PC-9 (cell line): ENCODE data around the gene MSANTD2. TPM values are rescaled to one million over a fixed set of nuclear protein-coding genes. Genes with fewer than 3 reads are reported as not detected.
A peak's percentile ranks its signal among the peaks of the same experiment; 100 is the strongest.
"Not testable (repeated sequence)": the region's sequence is repeated elsewhere in the genome, so short reads cannot be mapped to it uniquely, and the experiment has no call there.

Source experiments
- BruUV-seq: library from RNA; stranded (reverse); fragments of 400-500 nt; replicated peaks from 2 replicates; lab custom pipeline; 2021; lab: Mats Ljungman, UMichigan
- CTCF ChIA-PET: fragments of 300-600 bp; sonication (Branson Sonifier 250); formaldehyde crosslinking; loops from one replicate; lab custom pipeline; 2022; ENCODE audit warnings: antibody characterized with exemption; lab: Charles Lee
- POLR2A ChIA-PET: fragments of 300-600 bp; sonication (Branson Sonifier 250); formaldehyde crosslinking; loops from one replicate; lab custom pipeline; 2022; ENCODE audit warnings: antibody characterized with exemption; ENCODE audit not compliant: unreplicated experiment; lab: Charles Lee
- DNase-seq, 2 experiments: peaks; one replicate each; pipeline versions ENCODE4 v3.0.0 to v3.0.0-alpha.2; 2015 to 2022; ENCODE audit warnings: mixed read lengths in 1 of 2
- H2AFZ ChIP-seq: fragments of 200-600 bp; sonication (generic); 2 replicates; pipeline ENCODE4 v1.8.1; 2017; ENCODE audit warnings: antibody characterized with exemption
- H3F3A ChIP-seq: fragments of 200-600 bp; sonication (generic); 2 replicates; pipeline ENCODE4 v1.8.1; 2017; ENCODE audit warnings: antibody characterized with exemption, mild to moderate bottlenecking, low read depth; ENCODE audit not compliant: insufficient read depth
- H3K27ac ChIP-seq: fragments of 200-600 bp; sonication (generic); 2 replicates; pipeline ENCODE4 v1.6.1; 2016; ENCODE audit warnings: mixed run types
- H3K27me3 ChIP-seq: fragments of 200-600 bp; sonication (generic); 2 replicates; pipeline ENCODE4 v1.6.1; 2016; ENCODE audit warnings: low read depth, mixed run types; ENCODE audit not compliant: insufficient read depth
- H3K36me3 ChIP-seq: fragments of 200-600 bp; sonication (generic); 2 replicates; pipeline ENCODE4 v1.6.1; 2016; ENCODE audit warnings: low read depth, mixed run types
- H3K4me1 ChIP-seq: fragments of 200-600 bp; sonication (generic); replicated peaks from 2 replicates; pipeline ENCODE4 v1.6.1; 2016; ENCODE audit warnings: mixed run types; ENCODE audit not compliant: insufficient read depth
- H3K4me2 ChIP-seq: fragments of 200-600 bp; sonication (generic); 2 replicates; pipeline ENCODE4 v1.6.1; 2017; ENCODE audit warnings: mixed run types
- H3K4me3 ChIP-seq: fragments of 200-600 bp; sonication (generic); 2 replicates; pipeline ENCODE4 v1.6.1; 2016; ENCODE audit warnings: mixed run types
- H3K79me2 ChIP-seq: fragments of 200-600 bp; sonication (generic); 2 replicates; pipeline ENCODE4 v1.6.1; 2017; ENCODE audit warnings: low read depth, mixed run types
- H3K9me2 ChIP-seq: fragments of 200-600 bp; sonication (generic); 2 replicates; pipeline ENCODE4 v1.8.1; 2017; ENCODE audit warnings: mild to moderate bottlenecking; ENCODE audit not compliant: insufficient read depth
- H3K9me3 ChIP-seq: fragments of 200-600 bp; sonication (generic); 2 replicates; pipeline ENCODE4 v1.8.1; 2016; ENCODE audit warnings: low read depth; ENCODE audit not compliant: insufficient read depth
- H4K20me1 ChIP-seq: fragments of 200-600 bp; sonication (generic); 2 replicates; pipeline ENCODE4 v1.8.1; 2017; ENCODE audit not compliant: insufficient read depth
- CTCF ChIP-seq: fragments of 200-600 bp; sonication (generic); conservative IDR thresholded peaks from 2 replicates; pipeline ENCODE4 v1.6.1; 2017; ENCODE audit warnings: mixed run types, antibody characterized with exemption, mild to moderate bottlenecking, moderate library complexity
- EZH2 ChIP-seq: fragments of 200-600 bp; sonication (generic); IDR thresholded peaks from 2 replicates; pipeline ENCODE4 v1.8.0; 2017; ENCODE audit warnings: antibody characterized with exemption, low read depth
- intact Hi-C: fragments of 100-400 bp; cut with micrococcal nuclease; formaldehyde crosslinking; loops from one replicate; pipeline ENCODE4 v1.10.0; 2022; ENCODE audit not compliant: unreplicated experiment
- total RNA-seq: library from RNA; stranded (reverse); gene quantifications from 2 replicates; pipeline ENCODE4 v1.2.3, GENCODE V29; 2021

MSANTD2 gene
- total RNA-seq, 1 experiment from 2014 or later, result 16.9 TPM

- POLR2A ChIA-PET, result no interaction called here
Measured at GRCh38 chr11:124778281-124778680, 21.9 kb downstream of the MSANTD2 start.

GRCh38 chr11:124776865-124777645 is 23.2 kb downstream of the MSANTD2 start:
- Histone ChIP-seq H3K36me3 (no peaks in the 10 kb centered on the region; the same call in 1 of the 2 replicates), H3K9me3 (no peaks in the 10 kb centered on the region), H3K27me3 (no peaks in the 10 kb centered on the region), H3K4me3 (no peak overlapping the region), H3K4me2 (no peak overlapping the region), H4K20me1 (no peaks in the 10 kb centered on the region), H3K4me1 (peaks cover 2% of the 10 kb centered on the region), H3K27ac (no peak overlapping the region), H2AFZ (no peak overlapping the region), H3K9me2 (no peaks in the 10 kb centered on the region), H3K79me2 (peaks cover 28% of the 10 kb centered on the region), H3F3A (peaks cover 3% of the 10 kb centered on the region; the same call in 1 of the 2 replicates)
- CTCF ChIA-PET, result no interaction called here
- no peak for DNase-seq
- BruUV-seq, result no TSS peak
- POLR2A ChIA-PET, result no interaction called here
- intact Hi-C loops, result no loop called here
- no peak for TF ChIP-seq CTCF
- TF ChIP-seq EZH2, result no peak

More at GRCh38 chr11:124778281-124778680, 21.9 kb downstream of the MSANTD2 start:
- Histone ChIP-seq H3F3A (no peaks in the 10 kb centered on the region; the same call in 1 of the 2 replicates), H3K79me2 (peaks cover 28% of the 10 kb centered on the region), H3K27ac (no peak overlapping the region), H3K36me3 (no peaks in the 10 kb centered on the region; the same call in 1 of the 2 replicates), H3K4me1 (no peaks in the 10 kb centered on the region), H2AFZ (no peak overlapping the region), H4K20me1 (no peaks in the 10 kb centered on the region), H3K9me3 (no peaks in the 10 kb centered on the region), H3K27me3 (no peaks in the 10 kb centered on the region), H3K4me3 (no peak overlapping the region), H3K9me2 (no peaks in the 10 kb centered on the region), H3K4me2 (no peak overlapping the region)
- CTCF ChIA-PET, result interaction anchor here (1.2 kb wide), 1 partner anchor 32 kb away, joined by 5 read pairs; no protein-coding TSS in a partner anchor
- no TSS peak for BruUV-seq
- intact Hi-C loops, result no loop called here
- no peak for DNase-seq
- TF ChIP-seq CTCF, result peak; percentile 48; the same call in 1 of the 2 replicates
- no peak for TF ChIP-seq EZH2

GRCh38 chr11:124770959-124771358 is 29.2 kb downstream of the MSANTD2 start:
- intact Hi-C loops, H3K9me2 ChIP-seq, H3K27me3 ChIP-seq, H4K20me1 ChIP-seq, H3K4me3 ChIP-seq, H3K9me3 ChIP-seq, BruUV-seq, POLR2A ChIA-PET, H2AFZ ChIP-seq, DNase-seq: not testable (repeated sequence)
- Histone ChIP-seq H3K36me3 (peaks cover 19% of the 10 kb centered on the region; the same call in 1 of the 2 replicates), H3K79me2 (peaks cover 26% of the 10 kb centered on the region; the same call in 1 of the 2 replicates), H3K27ac (peak overlapping the region; percentile 72), H3F3A (peaks cover 42% of the 10 kb centered on the region), H3K4me2 (peak overlapping the region; percentile 49; the same call in 1 of the 2 replicates), H3K4me1 (peaks cover 42% of the 10 kb centered on the region)
- CTCF ChIA-PET, result interaction anchor here (0.8 kb wide), 1 partner anchor 28 kb away, joined by 7 read pairs; no protein-coding TSS in a partner anchor
